IPS-18c (cell line): ENCODE measurements around the gene MOB4.
"Not testable (repeated sequence)": the region's sequence is repeated elsewhere in the genome, so short reads cannot be mapped to it uniquely, and the experiment has no call there.

ENCODE experiments used
- H3K4me3 ChIP-seq: 2 replicates; pipeline ENCODE4 v1.7.0; 2013; ENCODE audit warnings: low read depth, mild to moderate bottlenecking, low read length, moderate library complexity; ENCODE audit not compliant: insufficient read depth
- H3K9me3 ChIP-seq: one replicate; pipeline ENCODE4 v1.6.1; 2013; ENCODE audit warnings: mild to moderate bottlenecking, low read length, moderate library complexity; ENCODE audit not compliant: control insufficient read depth, insufficient read depth

Gene MOB4

GRCh38 chr2:197560146-197560665, 44.3 kb downstream of the MOB4 start:
- no peaks in the 10 kb centered on the region for H3K9me3 ChIP-seq
- no peak overlapping the region for H3K4me3 ChIP-seq

DNA sequence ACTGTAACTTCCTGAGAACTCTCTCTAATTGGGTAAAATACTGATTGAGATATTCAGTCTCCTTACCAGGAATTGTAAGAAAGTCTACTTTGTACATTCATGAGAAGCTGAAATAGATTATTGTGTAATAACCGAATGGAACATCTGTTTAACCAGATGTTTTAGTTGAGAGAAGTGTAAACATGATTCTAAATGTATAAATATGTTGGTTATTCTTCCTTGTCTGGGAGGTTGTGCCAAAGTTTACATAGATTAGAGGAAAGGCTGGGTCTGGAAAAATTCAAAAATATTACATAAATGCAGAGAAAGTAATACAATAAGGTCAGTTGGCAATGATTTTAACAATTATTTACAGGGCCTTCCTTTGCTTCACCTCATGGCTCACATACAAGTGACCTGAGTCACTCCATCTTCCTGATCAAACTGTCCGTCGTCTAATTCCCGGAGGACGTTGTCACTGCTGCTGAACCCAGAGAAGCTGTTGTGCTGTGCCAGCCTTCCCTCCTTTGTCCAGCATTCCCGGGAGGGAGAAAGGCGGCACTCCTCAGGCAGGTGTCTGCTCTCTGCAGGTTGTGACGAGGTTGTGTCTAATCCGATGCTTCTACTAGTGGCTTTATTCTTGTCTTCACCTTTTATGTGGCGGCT, 55.9 kb downstream of the MOB4 start:
- no peak overlapping the region for H3K4me3 ChIP-seq
- H3K9me3 ChIP-seq, result peaks cover 7% of the 10 kb centered on the region

GRCh38 chr2:197573608-197574007, 57.7 kb downstream of the MOB4 start:
- Histone ChIP-seq H3K9me3 (peaks cover 7% of the 10 kb centered on the region), H3K4me3 (no peak overlapping the region)

GRCh38 chr2:197575987-197576386, 60.1 kb downstream of the MOB4 start:
- Histone ChIP-seq H3K4me3 (no peak overlapping the region), H3K9me3 (peaks cover 7% of the 10 kb centered on the region)

- no peak overlapping the region for H3K4me3 ChIP-seq
Measured at GRCh38 chr2:197576631-197577030, 60.8 kb downstream of the MOB4 start.

GRCh38 chr2:197577446-197577845, 61.6 kb downstream of the MOB4 start:
- Histone ChIP-seq H3K9me3 (peaks cover 7% of the 10 kb centered on the region), H3K4me3 (no peak overlapping the region)

More at GRCh38 chr2:197576631-197577030, 60.8 kb downstream of the MOB4 start:
- H3K9me3 ChIP-seq, result peaks cover 7% of the 10 kb centered on the region

GRCh38 chr2:197578294-197578693, 62.4 kb downstream of the MOB4 start:
- H3K4me3 ChIP-seq, H3K9me3 ChIP-seq: not testable (repeated sequence)

DNA sequence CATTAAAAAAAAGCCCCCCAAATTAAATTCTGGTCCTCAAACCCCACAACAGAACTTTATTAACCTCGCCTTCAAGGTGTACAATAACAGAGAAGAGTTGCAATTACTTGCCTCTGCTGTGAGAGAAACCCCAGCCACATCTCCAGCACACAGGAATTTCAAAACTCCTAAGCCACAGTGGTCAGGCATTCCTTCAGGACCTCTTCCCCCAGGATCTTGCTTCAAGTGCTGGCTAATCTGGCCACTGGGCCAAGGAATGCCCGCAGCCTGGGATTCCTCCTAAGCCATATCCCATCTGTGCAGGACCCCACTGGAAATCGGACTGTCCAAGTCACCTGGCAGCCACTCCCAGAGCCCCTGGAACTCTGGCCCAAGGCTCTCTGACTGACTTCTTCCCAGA, 64.3 kb downstream of the MOB4 start:
- H3K4me3 ChIP-seq, H3K9me3 ChIP-seq: not testable (repeated sequence)

DNA sequence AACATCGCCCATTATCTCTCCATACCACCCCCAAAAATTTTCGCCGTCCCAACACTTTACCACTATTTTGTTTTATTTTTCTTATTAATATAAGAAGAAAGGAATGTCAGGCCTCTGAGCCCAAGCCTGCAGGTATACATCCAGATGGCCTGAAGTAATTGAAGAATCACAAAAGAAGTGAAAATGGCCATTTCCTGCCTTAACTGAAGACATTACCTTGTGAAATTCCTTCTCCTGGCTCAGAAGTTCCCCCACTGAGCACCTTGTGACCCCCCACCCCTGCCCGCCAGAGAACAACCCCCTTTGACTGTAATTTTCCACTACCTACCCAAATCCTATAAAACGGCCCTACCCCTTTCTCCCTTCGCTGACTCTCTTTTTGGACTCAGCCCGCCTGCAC, 71.4 kb downstream of the MOB4 start:
- not testable (repeated sequence) for H3K9me3 ChIP-seq, H3K4me3 ChIP-seq

DNA sequence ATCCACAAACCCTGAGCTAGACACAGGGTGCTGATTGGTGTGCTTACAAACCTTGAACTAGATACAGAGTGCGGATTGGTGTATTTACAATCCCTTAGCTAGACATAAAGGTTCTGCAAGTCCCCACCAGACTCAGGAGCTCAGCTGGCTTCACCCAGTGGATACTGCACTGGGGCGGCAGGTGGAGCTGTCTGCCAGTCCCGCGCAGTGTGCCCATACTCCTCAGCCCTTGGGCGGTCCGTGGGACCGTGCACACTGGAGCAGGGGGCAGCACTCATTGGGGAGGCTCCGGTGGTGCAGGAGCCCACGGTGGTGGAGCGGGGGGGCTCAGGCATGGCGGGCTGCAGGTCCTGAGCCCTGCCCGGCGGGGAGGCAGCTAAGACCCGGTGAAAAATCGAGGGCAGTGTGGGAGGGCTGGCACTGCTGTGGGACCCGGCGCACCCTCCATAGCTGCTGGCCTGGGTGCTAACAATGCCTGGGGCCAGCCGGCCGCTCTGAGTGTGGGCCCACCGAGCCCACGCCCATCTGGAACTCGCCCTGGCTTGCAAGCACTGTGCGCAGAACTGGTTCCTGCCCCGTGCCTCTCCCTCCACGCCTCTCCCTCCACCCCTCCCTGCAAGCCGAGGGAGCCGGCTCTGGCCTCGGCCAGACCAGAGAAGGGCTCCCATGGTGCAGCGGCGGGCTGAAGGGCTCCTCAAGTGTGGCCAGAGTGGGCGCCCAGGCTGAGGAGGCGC, 75.6 kb downstream of the MOB4 start:
- no peaks in the 10 kb centered on the region for H3K9me3 ChIP-seq

GRCh38 chr2:197596766-197597165, 80.9 kb downstream of the MOB4 start:
- no peaks in the 10 kb centered on the region for H3K9me3 ChIP-seq
- H3K4me3 ChIP-seq, result no peak overlapping the region

More for the DNA sequence above, 75.6 kb downstream of the MOB4 start:
- no peak overlapping the region for H3K4me3 ChIP-seq

DNA sequence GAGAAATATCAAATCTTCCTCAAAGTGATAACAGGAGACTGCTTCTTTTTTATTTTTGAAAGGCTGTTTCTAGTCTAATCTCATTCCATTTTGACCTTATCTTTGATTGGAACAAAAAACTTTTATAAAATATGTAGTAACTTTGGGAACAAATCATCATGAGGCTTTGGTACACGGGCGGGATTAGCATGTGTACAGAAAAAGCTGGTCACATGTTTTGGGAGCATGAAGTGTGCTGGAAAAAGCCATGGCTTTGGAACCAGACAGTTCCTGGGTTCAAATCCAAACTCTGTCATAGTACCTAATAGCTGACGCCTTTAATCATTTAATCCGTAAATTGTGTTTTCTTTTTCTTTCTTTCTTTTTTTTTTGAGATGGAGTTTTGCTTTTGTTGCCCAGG, 81.3 kb downstream of the MOB4 start:
- no peaks in the 10 kb centered on the region for H3K9me3 ChIP-seq

DNA sequence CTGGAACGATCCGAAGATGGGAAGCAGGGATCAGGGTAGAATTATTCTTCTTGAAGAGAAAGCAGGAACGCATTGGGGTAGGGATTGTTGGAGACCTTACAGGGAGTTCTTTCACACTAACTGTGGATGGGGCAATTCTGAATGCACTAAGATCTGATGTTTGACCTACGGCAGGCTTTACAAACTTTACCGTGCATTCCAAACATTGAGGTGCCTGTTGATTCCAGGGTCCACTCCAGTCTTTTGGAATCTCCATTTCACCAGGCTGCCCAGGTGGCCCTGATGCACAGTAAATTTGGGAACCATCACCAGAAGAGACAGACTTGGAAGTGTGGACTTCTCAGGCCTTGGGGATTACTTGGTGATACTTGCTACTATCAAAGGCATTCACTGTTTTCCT, 82.6 kb downstream of the MOB4 start:
- Histone ChIP-seq H3K4me3 (no peak overlapping the region), H3K9me3 (no peaks in the 10 kb centered on the region)

More for the DNA sequence above, 81.3 kb downstream of the MOB4 start:
- H3K4me3 ChIP-seq, result no peak overlapping the region

- H3K4me3 ChIP-seq, result no peak overlapping the region
- H3K9me3 ChIP-seq, result no peaks in the 10 kb centered on the region
Measured at GRCh38 chr2:197599285-197599965, 83.6 kb downstream of the MOB4 start.

DNA sequence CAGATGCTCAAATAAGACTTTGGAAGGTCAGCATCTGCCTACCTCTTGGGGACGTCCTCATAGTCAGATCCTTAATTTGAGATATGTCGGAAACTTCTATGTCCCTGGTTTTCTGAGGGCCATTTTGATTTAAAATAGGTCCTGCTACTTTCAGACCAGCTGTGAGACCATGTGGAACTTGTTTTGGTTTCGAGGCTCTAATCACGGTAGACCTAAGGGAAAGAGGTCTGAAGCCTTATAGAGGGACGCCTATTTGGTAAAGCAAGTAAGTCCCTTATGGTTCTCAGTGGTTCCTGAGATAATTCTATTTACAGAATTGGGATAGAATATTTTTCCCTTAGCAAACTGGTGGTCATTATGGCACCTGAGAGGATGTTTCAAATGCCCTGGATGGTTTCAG, 84.4 kb downstream of the MOB4 start:
- no peaks in the 10 kb centered on the region for H3K9me3 ChIP-seq
- no peak overlapping the region for H3K4me3 ChIP-seq

- no peak overlapping the region for H3K4me3 ChIP-seq
- H3K9me3 ChIP-seq, result no peaks in the 10 kb centered on the region
Measured at GRCh38 chr2:197601726-197602125, 85.9 kb downstream of the MOB4 start.
